Measurements from ENCODE around the gene SCAF1.

- TF ChIP-seq NFIC (IDR thresholded peaks at IDR 0.05) (no peak), MTA3 (IDR thresholded peaks at IDR 0.05; ENCODE audit: borderline replicate concordance) (no peak), PKNOX1 (IDR thresholded peaks at IDR 0.05) (no peak), EZH2 (IDR thresholded peaks at IDR 0.05; ENCODE audit: borderline replicate concordance, low read depth, low read length) (no peak), POLR2A (conservative IDR thresholded peaks at IDR 0.05) (no peak), GTF2A2 (tag; IDR thresholded peaks at IDR 0.05) (no peak), ZNF282 (CRISPR knock-in tag; IDR thresholded peaks at IDR 0.05) (no peak), CTCF (IDR thresholded peaks at IDR 0.05 in 2 of 3, conservative IDR thresholded peaks at IDR 0.05 in 1 of 3; ENCODE audit: insufficient read depth in 2 of 3, low read depth in 1 of 3, low read length in 3 of 3) (peak; percentile 72 to 89 (median 82)), KLF6 (CRISPR knock-in tag; IDR thresholded peaks at IDR 0.05; ENCODE audit: borderline replicate concordance) (no peak), HDAC2 (IDR thresholded peaks at IDR 0.05) (0 out of 2 replicates have a peak, but pooled peaks have one; percentile 25), JUND (IDR thresholded peaks at IDR 0.05; ENCODE audit: borderline replicate concordance, low read depth, low read length) (0 out of 2 replicates have a peak, but pooled peaks have one; percentile 6), JUND (tag; IDR thresholded peaks at IDR 0.05; ENCODE audit: borderline replicate concordance, low read depth, low read length) (no peak; the same call in 2 of the 3 replicates)
- TF ChIP-seq, protein P1, sequence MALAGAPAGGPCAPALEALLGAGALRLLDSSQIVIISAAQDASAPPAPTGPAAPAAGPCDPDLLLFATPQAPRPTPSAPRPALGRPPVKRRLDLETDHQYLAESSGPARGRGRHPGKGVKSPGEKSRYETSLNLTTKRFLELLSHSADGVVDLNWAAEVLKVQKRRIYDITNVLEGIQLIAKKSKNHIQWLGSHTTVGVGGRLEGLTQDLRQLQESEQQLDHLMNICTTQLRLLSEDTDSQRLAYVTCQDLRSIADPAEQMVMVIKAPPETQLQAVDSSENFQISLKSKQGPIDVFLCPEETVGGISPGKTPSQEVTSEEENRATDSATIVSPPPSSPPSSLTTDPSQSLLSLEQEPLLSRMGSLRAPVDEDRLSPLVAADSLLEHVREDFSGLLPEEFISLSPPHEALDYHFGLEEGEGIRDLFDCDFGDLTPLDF (CRISPR knock-in tag; IDR thresholded peaks at IDR 0.05), result no peak
Measured at GRCh38 chr19:49677901-49678674, 36.1 kb downstream of the SCAF1 start.

Measured in K562 (cell line).